G401.6 (cell line): ENCODE data around the gene VPS51.

ENCODE experiments used
- FAIRE-seq: peaks from 2 replicates; lab custom pipeline; 2012; peaks lifted over from hg19 to GRCh38; lab: Jason Lieb, UNC

The VPS51 gene

DNA sequence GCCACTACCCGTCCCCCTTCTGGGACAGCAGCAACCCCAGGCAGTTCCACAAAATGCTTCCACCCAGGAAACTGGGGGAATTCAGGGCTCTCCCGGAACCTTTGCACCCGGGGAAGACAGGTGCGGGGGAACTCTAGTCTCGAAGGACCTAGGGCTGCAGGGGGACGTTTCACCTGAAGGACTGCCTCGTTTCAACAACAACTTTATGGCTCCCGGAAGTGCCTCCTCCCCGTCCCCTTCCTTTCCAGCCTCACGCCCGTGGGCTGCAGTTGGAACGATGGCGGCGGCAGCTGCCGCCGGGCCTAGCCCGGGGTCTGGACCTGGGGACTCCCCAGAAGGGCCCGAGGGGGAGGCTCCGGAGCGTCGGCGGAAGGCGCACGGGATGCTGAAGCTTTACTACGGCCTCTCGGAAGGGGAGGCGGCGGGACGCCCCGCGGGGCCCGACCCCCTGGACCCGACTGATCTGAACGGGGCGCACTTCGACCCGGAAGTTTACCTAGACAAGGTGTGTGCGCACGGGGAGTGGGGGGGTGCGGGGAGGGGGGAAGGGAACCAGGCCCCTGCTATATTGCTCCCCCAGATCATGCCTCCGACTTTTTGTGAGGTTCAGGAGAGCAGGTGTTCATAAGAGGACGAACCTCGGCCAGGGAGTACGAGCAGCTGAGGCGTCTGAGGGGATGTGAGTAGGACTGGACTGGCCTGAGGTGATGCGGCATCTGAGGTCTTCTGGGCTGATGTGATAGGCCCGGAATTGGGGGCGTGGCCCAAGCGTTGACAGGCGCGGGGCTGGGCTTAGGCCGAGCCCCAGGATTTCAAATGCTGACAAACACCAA, at the start of gene VPS51:
TSS of gene VPS51 (plus strand) at position 241 of the 833 bp plus-strand sequence. CDS start at position 278, 37 bp downstream.
- FAIRE-seq, result no peak

DNA sequence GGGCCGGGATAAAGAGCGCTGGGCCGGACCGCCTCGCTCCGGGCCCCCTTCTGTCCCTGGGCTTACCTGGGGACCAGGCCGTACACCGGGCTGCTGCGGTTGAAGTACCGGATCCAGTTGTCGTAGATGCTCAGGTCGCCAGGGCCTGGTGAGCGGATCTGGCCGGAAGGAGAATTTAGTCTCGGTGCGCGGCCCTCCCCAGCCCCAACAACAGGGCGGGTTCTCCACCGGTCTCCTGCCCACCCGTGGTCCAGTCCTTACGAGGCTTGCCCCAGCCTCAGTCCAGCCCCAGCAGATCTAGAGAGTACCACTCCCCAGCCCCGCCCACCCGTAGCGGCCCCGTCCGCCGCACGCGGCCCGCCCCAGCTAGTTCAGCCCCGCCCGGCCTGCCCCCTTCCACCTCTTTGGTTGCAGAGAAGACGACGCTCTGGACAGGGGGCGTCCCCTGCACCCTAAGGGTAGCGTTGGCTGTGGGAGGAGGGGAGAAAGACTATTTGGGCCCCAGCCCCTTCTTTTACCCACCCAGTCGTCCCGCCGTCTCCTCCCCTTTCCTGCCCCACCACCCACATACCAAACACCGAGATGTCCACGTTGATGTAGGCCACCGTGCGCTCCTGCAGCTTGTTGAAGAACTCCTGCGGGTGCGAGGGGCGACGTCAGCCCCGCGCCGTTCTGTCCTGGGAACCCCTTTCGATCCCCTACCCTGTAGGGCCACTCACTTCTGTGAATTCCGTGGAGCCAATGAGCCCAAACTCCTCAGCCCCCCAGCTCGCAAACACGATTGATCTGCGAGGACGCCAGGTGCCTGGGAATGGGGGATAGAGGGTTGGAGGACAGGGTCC, 48.2 kb upstream of the VPS51 start:
- FAIRE-seq, result no peak

DNA sequence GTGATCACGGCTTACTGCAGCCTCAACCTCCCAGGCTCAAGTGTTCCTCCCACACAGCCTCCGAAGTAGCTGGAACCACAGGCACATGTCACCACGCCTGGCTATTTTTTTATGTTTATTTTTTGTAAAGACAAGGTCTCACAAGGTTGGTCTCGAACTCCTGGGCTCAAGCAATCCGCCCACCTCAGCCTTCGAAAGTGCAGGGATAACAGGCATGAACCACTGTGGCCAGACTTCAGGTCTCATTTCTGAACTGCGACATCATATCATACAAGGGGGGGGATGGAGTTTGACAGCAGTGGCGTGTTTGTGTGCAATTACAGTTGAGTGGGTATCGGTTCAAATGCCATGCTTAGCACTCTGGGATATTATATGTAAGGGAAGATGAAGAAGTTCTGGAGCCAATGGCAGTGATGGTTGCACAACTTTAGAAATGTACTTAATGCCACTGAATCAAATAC, 44.6 kb upstream of the VPS51 start:
- FAIRE-seq, result no peak

DNA sequence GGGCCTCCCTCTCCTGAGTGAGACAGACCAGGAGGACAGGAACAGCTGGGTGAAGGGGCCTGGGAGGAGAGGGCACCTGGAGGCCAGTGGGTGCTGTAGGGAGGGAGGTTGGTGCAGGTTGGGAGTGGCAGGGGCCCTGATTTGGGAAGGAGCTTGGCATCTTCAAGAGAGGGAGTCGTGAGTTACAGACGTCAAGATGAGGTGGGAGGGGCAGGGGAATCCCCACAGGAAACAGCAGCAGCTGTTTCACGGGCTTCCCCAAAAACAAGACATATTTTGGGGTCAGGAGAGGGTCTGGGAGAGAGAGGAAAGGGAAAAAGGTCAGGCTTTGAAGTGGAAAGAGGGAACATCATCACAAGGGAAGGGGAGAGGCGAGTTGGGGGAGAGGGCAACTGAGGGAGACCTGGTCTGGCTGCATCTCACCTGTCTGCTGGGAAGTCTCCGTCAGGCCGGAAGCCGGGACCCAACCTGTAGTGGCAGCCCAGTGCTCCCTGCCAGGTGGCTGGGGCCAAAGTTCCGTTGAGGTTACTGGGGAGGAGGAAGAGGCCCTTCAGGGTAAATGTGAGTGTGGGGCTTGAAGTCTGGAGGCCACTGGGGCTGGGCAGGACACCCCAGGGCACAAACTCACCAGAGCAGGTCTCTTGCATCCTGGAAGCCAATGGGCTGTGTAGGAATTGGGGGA, 42.0 kb upstream of the VPS51 start:
- no peak for FAIRE-seq

DNA sequence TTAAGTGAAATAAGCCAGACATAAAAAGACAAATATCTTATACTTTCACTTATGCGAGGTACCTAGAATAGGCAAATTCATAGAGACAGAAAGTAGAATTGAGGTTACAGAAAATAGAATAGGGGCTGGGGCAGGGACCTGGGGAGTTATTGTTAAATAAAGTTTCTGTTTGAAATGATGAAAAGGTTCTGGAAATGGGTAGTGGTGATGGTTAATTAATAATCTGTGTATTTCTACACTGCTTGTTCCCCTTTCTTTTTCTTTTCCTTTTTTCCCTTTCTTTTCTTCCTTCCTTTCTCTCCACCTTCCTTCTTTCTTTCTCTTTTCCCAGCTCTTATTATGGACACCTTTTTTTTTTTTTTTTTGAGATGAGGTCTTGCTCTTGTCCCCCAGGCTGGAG, 40.5 kb upstream of the VPS51 start:
- no peak for FAIRE-seq

DNA sequence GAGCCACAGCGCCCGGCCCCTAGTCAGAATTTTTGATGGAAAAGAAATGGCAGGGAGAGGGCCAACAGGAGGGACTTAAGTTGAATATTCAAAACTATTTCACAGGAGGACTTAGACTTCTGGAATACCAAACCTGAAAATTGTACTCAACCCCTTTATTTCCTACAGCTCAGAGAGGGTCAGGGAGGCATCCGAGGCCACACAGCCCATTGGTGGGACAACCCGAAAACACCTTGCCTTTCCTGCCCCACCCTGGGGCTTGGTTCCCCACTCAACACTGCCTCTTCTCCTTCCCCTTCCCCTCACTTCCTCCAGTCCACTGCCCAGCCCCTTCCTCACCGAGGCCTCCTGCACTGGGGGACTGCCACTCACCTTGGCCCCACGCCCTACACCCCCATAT, 39.0 kb upstream of the VPS51 start:
- no peak for FAIRE-seq

DNA sequence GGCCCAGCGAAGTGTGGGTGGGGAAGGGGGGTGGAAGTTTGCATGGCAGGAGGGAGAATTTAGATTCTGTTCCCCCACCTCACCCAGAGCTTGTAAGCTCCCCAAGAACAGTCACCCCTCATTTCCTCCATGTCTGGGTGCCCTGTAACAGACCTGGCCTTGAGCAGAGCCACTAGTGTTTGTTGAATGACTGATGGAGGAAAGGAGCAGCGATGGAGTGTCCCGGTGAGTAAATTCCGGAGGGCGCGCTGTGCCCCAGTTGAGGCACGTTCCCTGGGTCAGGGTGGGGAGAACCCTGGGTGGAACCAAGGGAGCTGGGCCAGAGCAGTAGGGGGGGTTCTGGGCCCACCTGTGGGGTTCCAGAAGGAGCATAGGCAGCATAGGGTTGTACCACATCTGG, 38.5 kb upstream of the VPS51 start:
- no peak for FAIRE-seq

DNA sequence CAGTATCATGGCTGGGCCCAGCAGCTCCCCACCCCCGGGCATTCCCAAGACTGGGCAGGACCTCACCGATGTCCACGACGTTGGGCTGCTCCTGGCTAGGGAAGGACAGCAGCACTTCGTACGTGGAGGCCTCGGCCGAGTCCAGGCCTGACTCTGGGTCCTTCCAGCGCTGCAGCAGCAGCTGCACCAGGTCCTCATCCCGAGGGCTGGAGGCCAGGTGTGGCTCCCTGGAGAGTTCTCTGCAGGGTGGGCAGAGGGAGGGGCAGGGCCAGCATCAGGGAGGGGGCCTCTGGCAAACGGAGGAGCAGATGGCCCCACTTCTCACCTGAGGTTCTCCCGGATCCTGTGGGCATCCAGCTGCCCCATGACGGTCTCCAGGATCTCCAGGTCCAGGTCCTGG, 38.0 kb upstream of the VPS51 start:
- FAIRE-seq, result no peak

DNA sequence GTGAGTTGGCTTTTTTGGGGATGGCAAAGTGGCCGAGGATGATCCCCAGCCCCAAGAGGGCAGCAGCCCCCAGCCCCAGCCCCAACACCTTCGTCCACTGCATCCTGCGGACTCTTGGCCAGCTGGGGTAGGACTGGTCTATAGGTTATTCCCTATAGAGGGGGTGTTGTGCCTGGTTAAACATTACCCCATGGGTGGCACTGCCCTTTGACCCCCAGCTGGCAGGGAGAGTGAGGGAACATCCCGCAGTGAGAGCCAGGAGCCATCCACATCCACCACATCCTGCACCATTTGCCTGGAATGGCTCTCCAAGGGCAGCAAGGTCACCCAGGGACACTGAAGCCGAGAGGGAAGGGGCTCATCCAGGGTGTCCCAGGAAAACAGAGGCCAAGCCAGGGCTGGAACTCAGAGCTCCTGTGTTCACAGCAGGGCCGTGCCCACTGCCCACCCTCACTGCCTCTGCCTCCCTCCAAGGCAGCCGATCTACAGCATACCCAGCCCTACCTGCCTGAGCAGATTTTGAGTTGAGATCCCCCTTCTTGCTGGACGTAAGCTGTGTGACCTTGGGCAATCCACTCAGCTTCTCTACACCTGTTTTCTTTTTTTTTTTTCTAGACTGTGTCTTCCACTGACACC, 37.5 kb upstream of the VPS51 start, which contains the start of gene NAALADL1:
TSS of gene NAALADL1 (minus strand) at position 135 of the 636 bp plus-strand sequence. CDS start at position 103, 32 bp downstream.
- no peak for FAIRE-seq

DNA sequence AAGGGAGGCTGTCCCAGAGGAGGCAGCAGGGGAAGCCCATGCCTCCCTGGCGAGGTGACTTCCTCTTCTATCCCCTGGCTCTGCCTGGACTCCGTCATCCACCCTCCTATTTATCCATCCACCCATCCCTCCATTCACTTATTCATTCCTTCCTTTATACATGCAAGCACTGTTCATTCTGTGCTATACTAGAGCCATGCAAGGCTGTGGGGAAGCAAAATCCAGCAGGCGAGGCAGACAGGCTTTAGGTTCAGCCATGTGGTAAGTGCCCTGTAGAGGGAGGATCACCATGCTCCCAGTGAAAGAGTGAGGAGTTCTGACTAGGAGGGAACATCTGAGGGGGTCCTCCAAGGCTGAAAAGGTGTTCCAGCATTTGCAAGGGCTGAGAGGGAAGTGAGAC, 36.5 kb upstream of the VPS51 start:
- no peak for FAIRE-seq

DNA sequence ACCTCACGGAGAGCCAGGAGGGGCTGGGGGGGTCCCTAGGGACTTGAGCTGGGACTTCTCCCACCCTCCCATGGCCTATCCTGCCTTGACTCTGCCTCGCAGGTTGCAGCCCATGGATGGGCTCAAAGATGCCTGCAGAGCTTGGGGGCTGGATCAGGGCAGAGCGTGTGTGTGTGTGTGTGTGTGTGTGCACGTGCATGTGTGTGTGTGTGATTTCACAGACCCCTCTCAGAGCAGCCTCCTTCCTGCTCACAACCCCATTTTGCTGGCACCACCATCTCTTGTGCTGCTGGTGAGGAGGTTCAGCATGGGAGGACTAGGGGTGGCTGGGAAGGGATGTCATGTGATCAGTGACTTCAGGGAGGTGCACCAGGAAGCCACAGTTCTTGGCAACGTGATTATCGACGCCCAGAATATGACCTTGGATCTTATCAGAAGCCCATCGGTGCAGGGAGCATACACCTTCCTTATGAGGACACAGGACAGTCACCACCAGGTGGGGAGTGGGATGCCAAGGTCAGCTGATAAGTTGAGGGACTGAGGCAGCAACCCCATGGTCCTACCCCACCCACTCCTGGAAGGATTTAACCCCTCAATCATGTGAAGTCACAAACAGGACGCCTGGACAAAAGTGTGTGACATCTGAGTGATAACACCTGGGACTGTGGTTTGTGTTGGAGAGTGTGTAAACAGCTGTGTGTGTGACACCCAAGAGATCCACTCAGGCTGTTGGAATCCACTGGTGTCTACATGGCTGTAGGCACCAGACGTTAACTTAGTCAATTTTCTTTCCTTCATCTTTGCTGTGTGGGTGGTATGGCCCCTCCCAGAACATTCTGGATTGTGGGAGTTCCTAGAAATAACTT, 35.8 kb upstream of the VPS51 start:
- no peak for FAIRE-seq

DNA sequence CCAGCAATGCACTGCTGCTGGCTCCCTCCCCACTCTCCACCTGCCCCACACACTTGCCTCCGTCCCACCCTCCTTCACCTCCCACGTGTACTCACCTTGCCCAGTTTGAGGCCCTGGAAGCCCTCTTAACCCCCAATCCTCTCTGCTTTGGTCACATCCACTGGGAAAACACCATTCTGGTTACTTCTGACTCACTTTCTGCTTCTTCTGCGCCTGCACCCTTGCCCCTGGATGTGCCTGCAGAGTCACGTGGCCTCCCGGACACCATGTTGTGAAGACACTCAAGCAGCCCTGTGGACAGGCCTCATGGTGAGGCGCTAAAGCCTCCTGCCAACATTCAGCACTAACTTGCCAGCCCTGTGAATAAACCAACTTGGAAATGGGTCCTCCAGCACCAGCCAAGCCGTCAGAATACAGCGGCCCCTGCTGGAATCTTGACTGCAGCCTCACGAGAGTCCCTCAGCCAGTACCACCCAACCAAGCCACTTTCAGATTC, 35.1 kb upstream of the VPS51 start:
- FAIRE-seq, result no peak

DNA sequence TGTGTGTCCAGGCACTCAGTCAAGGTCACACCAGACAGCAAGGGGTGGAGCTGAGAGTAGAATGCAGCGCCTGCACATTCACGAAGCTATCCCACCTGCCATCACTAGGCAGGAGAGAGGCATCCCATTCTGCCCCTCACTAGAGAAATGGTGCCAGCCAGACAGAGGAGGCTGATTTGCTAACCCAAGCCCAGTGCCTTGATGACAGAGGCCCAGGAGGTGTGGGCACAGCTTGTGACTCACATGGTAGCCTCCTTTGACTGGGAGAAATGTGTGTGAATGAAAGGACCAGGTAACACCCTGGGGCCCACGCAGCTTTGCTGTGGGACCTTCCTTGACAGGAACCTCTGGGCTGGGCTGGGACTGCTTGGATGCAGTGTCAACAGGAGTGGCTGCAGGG, 32.5 kb upstream of the VPS51 start:
- FAIRE-seq, result no peak

DNA sequence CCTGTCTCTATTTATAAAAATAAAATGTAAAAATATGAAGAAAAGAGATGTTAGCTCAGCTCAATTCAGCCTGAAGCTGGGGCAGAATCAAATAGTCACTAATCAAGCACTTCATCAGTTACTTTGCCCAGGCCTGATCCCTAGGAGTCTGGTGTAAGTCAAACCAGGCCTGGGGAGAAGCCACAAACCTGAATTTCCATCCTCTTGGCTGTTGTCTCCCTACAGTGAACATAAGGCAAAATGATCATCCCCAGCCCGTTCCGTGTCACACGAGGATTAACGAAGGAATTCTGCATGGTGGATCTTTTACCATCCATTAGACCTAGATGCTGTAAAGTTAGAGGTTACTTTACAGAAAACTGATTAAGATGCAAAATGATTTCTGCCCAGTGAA, 31.2 kb upstream of the VPS51 start:
- no peak for FAIRE-seq

DNA sequence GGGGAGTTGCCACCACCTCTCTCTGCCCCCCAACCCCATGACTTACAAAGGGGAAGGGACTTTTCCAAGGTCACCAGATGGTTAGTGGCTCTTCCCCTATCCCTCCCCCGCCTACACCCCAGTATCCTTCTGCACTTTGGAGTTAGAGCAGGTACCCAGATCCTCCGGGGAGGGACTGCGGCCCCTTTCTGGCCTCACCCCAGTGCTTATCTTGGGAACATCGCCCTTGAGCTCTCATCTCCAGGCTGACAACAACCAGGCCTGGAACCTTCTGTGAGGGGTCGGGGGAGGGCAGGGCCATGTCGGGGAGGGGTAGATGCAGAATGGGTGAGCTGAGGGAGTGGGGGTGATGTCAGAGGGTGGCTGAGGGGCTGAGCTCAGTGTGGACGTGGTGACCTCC, 30.2 kb upstream of the VPS51 start:
- no peak for FAIRE-seq

DNA sequence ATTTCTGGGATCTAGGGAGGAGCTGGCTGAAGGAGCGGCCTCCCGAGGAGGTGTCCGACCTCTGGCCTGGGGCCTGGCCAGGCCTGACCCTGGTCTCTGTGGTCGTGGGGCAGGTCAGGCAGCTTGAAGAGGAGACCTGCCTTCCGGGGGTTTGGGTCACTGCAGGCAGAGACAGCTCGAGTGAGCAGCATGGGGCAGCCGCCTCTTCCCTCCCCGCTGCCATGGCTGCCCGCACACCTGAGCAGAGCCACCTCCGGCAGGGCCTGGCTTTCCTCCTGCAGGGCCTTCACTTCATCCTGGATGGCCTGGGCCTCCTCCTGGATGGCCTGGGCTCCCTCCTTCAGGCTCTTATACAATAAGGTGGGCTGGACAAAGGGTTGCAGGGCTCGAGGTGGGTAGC, 29.7 kb upstream of the VPS51 start:
- no peak for FAIRE-seq

DNA sequence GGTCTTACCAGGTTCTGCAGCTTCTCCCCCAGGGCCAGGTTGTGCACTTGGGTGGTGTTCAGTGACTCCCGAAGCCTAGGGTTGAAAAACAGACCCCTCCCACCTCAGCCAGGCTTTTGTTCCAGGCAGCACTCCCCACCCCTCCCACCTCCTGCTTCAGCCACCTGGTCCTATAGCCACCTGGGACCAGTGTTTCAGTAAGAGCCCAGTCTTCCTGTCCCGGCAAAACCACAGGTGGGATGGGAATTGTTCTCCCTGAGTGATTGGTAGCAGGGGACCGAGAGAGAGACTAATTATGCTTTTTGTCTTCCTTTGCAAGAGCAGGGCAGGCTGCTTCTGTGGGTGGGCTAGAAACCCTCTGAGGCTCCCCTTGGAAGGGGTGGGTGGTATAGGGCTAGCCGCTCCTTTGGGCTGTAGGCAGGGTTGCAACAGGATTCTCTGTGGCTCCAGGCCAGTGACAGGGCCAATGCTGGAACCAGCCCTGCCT, 29.2 kb upstream of the VPS51 start:
- FAIRE-seq, result no peak

DNA sequence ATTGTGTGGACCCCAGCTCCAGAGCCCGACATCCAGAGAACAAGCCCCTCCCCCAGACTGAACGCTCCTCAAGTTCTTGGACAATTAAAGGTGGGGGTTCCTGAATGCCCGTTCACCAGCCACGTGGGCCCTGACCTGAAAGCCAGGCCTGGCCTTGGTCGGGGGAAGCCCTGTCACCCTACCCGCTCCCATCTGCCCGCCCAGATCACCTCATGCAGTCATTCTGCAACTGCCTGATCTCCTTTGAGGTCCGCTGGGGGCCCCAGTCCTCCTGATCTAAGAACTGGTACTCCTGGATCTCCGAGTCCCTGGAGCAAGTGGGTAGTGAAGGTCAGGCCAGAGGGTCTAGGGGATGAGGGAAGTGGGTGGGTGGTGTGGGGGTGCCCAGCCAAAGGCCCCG, 28.6 kb upstream of the VPS51 start:
- no peak for FAIRE-seq

DNA sequence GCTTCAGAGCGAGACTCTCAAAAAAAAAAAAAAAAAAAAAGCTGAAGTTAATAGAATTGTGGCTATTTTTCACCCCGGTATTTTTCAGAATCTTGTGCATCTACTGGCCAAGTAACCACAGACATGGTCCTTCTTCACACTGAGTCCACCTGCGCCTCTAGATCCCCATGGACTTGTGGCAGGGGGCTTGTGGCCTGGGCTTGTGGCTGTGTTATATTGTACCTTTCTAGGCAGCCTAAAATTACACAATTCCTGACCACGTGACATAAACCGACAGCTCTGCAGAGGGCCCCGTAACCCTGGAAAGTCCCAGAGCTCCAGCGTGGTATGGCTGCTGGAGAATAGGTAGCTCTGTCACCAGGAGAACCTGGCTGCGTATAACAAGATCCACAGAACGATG, 26.8 kb upstream of the VPS51 start:
- FAIRE-seq, result no peak

DNA sequence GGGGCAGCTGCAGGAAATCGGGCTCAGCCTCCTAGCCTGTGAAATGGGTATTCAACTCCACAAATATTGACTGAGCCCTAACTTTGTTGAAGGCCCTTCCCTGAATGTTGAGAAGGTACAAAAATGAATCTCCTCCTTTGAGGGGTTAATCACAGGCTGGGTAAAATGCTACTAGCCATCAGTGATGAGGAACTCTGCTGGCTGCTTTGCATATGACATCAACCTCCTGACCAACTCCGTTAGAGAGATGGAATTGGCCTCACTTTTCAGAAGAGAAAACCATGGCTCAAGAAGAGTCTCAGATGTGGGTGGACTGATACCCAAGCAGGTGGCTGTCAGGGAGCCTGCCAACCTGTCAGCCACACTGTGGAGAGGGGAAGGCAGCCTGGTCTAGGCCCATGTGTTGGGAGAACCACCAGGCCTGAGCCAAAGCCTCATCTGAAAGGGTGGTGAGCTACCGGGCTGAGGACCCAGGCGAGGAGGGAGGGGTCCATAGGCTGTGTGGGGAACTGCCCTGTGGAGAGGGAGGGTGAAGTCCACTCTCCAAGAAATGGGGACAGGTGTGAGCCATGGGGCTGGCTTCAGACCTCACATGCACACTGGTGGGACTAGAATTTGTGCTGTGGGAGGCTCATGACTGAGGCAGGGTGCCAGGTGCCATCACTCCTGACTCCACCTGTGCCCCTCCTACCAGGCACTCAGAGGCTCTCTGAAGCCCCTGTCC, 23.9 kb upstream of the VPS51 start:
- no peak for FAIRE-seq
